ENCODE measurements around the gene RPUSD3.

- TF ChIP-seq POLR2A (IDR thresholded peaks at IDR 0.05) (no peak), CTCF (IDR thresholded peaks at IDR 0.05) (no peak)
These were observed 31.6 kb upstream of the RPUSD3 start for GRCh38 chr3:9875448-9875847.

Data from thyroid gland (tissue), 4 donors.